Measurements from ENCODE around the gene RILP.

RILP gene

GRCh38 chr17:1634841-1635650 is 14.6 kb downstream of the RILP start:
- no peak for DNase-seq
- no peak overlapping the region for H3K4me3 ChIP-seq (ENCODE audit: low read depth, low read length)
- no peak overlapping the region for H3K27ac ChIP-seq
- TF ChIP-seq, protein P1, sequence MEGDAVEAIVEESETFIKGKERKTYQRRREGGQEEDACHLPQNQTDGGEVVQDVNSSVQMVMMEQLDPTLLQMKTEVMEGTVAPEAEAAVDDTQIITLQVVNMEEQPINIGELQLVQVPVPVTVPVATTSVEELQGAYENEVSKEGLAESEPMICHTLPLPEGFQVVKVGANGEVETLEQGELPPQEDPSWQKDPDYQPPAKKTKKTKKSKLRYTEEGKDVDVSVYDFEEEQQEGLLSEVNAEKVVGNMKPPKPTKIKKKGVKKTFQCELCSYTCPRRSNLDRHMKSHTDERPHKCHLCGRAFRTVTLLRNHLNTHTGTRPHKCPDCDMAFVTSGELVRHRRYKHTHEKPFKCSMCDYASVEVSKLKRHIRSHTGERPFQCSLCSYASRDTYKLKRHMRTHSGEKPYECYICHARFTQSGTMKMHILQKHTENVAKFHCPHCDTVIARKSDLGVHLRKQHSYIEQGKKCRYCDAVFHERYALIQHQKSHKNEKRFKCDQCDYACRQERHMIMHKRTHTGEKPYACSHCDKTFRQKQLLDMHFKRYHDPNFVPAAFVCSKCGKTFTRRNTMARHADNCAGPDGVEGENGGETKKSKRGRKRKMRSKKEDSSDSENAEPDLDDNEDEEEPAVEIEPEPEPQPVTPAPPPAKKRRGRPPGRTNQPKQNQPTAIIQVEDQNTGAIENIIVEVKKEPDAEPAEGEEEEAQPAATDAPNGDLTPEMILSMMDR (IDR thresholded peaks at IDR 0.05; ENCODE audit: low read depth, low read length): no peak
- H3K36me3 ChIP-seq: no peaks in the 10 kb centered on the region
- H3K9me3 ChIP-seq (ENCODE audit: severe bottlenecking): no peaks in the 10 kb centered on the region
- H3K27me3 ChIP-seq (ENCODE audit: insufficient read depth, low read depth, severe bottlenecking): no peaks in the 10 kb centered on the region

- no peak overlapping the region for H3K27ac ChIP-seq
- TF ChIP-seq, protein P1 (IDR thresholded peaks at IDR 0.05; ENCODE audit: low read depth, low read length): no peak
- no peak for DNase-seq
- H3K4me3 ChIP-seq (ENCODE audit: low read depth, low read length): no peak overlapping the region
- H3K36me3 ChIP-seq: no peaks in the 10 kb centered on the region; the same call in 1 of the 2 replicates
- H3K9me3 ChIP-seq (ENCODE audit: severe bottlenecking): no peaks in the 10 kb centered on the region
- no peaks in the 10 kb centered on the region for H3K27me3 ChIP-seq (ENCODE audit: insufficient read depth, low read depth, severe bottlenecking)
Measured at GRCh38 chr17:1630662-1631061, 19.0 kb downstream of the RILP start.

- peak overlapping the region; percentile 65 for H3K4me3 ChIP-seq (ENCODE audit: low read depth, low read length)
- peak overlapping the region; percentile 96 for H3K27ac ChIP-seq
- TF ChIP-seq, protein P1 (IDR thresholded peaks at IDR 0.05; ENCODE audit: low read depth, low read length): peak; percentile 83
- H3K9me3 ChIP-seq (ENCODE audit: severe bottlenecking): no peaks in the 10 kb centered on the region
- no peaks in the 10 kb centered on the region for H3K27me3 ChIP-seq (ENCODE audit: insufficient read depth, low read depth, severe bottlenecking)
- peak; percentile 81 for DNase-seq
- H3K36me3 ChIP-seq: peaks cover 7% of the 10 kb centered on the region
Measured at GRCh38 chr17:1629504-1630310, 20.0 kb downstream of the RILP start.

- Histone ChIP-seq H3K27me3 (ENCODE audit: insufficient read depth, low read depth, severe bottlenecking) (no peaks in the 10 kb centered on the region), H3K36me3 (peaks cover 7% of the 10 kb centered on the region), H3K4me3 (ENCODE audit: low read depth, low read length) (peak overlapping the region; percentile 65), H3K9me3 (ENCODE audit: severe bottlenecking) (no peaks in the 10 kb centered on the region), H3K27ac (peak overlapping the region; percentile 96)
- DNase-seq: peak; percentile 98
- TF ChIP-seq, protein P1 (IDR thresholded peaks at IDR 0.05; ENCODE audit: low read depth, low read length): peak; percentile 40
Measured at GRCh38 chr17:1628856-1629503, 20.7 kb downstream of the RILP start.

DNA sequence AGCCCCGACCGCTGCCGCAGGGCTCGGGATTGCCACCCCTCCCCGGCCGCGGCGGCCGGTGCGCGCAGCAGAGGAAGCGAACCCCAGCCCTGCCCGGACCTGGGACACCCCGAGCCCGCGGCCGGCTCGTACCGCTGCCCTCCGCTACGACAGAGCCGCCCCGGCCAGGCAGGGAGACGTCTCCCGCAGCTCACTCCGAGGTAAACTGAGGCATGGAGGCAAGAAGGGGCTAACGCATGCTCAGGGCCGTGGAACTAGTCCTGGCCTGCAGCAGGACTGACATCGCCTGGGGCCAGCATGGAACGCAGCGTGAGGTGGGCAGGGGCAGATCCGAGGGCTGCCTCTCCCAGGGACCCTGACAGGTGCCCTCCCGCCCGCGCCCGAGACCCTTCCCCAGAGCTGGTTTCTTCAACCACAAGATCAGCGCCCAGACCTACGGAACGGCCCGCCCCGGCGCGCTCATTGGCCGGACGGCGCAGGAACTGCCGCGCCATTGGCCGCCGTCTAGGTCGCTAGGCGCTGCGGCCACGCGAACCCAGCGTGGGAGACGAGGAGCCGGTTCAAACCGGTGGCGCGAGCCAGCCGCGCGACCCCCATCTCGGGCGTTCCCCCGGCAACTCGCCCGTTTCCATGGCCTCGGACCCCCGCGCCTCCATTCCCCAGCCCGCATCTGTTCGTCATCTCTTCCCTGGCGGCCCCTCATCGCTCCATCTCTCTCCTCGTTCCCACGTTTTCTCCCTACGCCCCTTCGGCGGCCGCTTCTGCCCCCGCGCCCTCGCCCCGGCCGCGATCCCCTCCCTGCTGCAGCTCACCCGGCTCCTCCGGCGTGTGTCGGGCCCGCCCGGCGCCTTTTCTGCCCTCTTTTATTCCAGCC is 21.4 kb downstream of the RILP start, which contains the start of gene SLC43A2:
SLC43A2 (minus strand) TSS at position 853 of the 874 bp plus-strand sequence. CDS start 960 bp downstream, outside the sequence.
- peak; percentile 89 for DNase-seq
- Histone ChIP-seq H3K9me3 (ENCODE audit: severe bottlenecking) (no peaks in the 10 kb centered on the region), H3K27me3 (ENCODE audit: insufficient read depth, low read depth, severe bottlenecking) (no peaks in the 10 kb centered on the region), H3K27ac (peak within 1 kb of the TSS; percentile 96), H3K36me3 (peaks cover 7% of the 10 kb centered on the region), H3K4me3 (ENCODE audit: low read depth, low read length) (peak within 1 kb of the TSS; percentile 65)
- TF ChIP-seq, protein P1 (IDR thresholded peaks at IDR 0.05; ENCODE audit: low read depth, low read length): no peak
